Gastroesophageal sphincter (tissue), 4 donors: ENCODE results near the gene DEAF1. TPM values are rescaled to one million over a fixed set of nuclear protein-coding genes. Genes with fewer than 3 reads are reported as not detected.

Source experiments
- ATAC-seq: fragments of 150-250 bp; one replicate; pipeline ENCODE4 v1.9.1; 2016; ENCODE audit warnings: mild to moderate bottlenecking, moderate library complexity
- H3K27ac ChIP-seq, 4 donors: fragments of 200-600 bp; sonication (generic) in 3 of 4; 1 replicate in 3 of 4; 2 replicates in 1 of 4; pipeline ENCODE4 v1.5.1; 2016 to 2019
- H3K27me3 ChIP-seq: fragments of 200-600 bp; sonication (generic); one replicate; pipeline ENCODE4 v1.5.1; 2019
- H3K36me3 ChIP-seq, 2 donors: fragments of 200-600 bp; sonication (generic); one replicate each; pipeline ENCODE4 v1.5.1; 2019; ENCODE audit warnings: control low read depth in 1 of 2
- H3K4me1 ChIP-seq, 3 donors: fragments of 200-600 bp; sonication (generic); 1 replicate in 2 of 3; 2 replicates in 1 of 3; pipeline ENCODE4 v1.5.1; 2016 to 2019; ENCODE audit warnings: control low read depth in 2 of 3
- H3K4me3 ChIP-seq, 2 donors: fragments of 200-600 bp; sonication (generic); one replicate each; pipeline ENCODE4 v1.5.1; 2019; ENCODE audit warnings: mild to moderate bottlenecking in 1 of 2, moderate library complexity in 1 of 2
- H3K9me3 ChIP-seq, 3 donors: fragments of 200-600 bp; sonication (generic); one replicate each; pipeline ENCODE4 v1.5.1; 2017 to 2019; ENCODE audit warnings: control low read depth in 2 of 3
- CTCF ChIP-seq, 4 experiments: fragments of 200-600 bp in 2 of 4; fragments of 450-650 bp in 2 of 4; sonication (generic) in 1 of 4; IDR thresholded peaks; one replicate each; pipeline ENCODE4 v1.5.1; 2017 to 2019; ENCODE audit warnings: antibody characterized with exemption in 4 of 4, mild to moderate bottlenecking in 2 of 4, moderate library complexity in 2 of 4
- EP300 ChIP-seq: sonication (generic); formaldehyde crosslinking; IDR thresholded peaks from one replicate; pipeline ENCODE4 v1.6.1; 2017; ENCODE audit warnings: antibody characterized with exemption, mild to moderate bottlenecking
- POLR2A ChIP-seq, 2 donors: fragments of 450-650 bp; IDR thresholded peaks; one replicate each; pipeline ENCODE4 v1.6.1; 2017; ENCODE audit warnings: antibody characterized with exemption in 2 of 2, mild to moderate bottlenecking in 2 of 2, moderate library complexity in 1 of 2
- POLR2AphosphoS5 ChIP-seq: sonication (generic); formaldehyde crosslinking; IDR thresholded peaks from one replicate; pipeline ENCODE4 v1.6.1; 2017; ENCODE audit warnings: antibody characterized with exemption
- WGBS, 2 donors: methylation state at CpG; one replicate each; pipeline ENCODE4 v1.1.5; 2018; ENCODE audit warnings: low coverage in 1 of 2; 5-methylcytosine and 5-hydroxymethylcytosine counted together
- total RNA-seq, 4 donors: library from RNA; depleted of rRNA; stranded (reverse); fragments of >200 nt; gene quantifications; one replicate each; pipeline ENCODE4 v1.1.0, GENCODE V29; 2016

DEAF1 gene
- total RNA-seq, 4 donors from 2014 or later = 19.9 to 45.0 (median 35.0) TPM

GRCh38 chr11:624705-625635, 70.1 kb downstream of the DEAF1 start, which contains the start of gene CDHR5:
TSS of gene CDHR5 (minus strand) at chr11:624955. CDS start at chr11:624902, 53 bp downstream.
- Histone ChIP-seq H3K9me3 (no peaks in the 10 kb centered on the region), H3K4me1 (peaks cover 0 to 36% (median 0%) of the 10 kb centered on the region in 3 donors), H3K4me3 (no peak within 1 kb of the TSS), H3K27ac (no peak within 1 kb of the TSS), H3K36me3 (peaks cover 0 to 33% of the 10 kb centered on the region in 2 donors), H3K27me3 (peaks cover 28% of the 10 kb centered on the region)
- no peak for TF ChIP-seq EP300
- whole genome bisulfite sequencing, 2 donors = no CpG with 5 or more reads among the region's 33 CpGs
- ATAC-seq = no peak

GRCh38 chr11:623999-624704, 70.9 kb downstream of the DEAF1 start:
- peaks cover 0 to 40% of the 10 kb centered on the region in 2 donors for H3K36me3 ChIP-seq
- TF ChIP-seq POLR2AphosphoS5 = no peak
- no peak overlapping the region for H3K27ac ChIP-seq
- 57 to 81% methylated on average over 3 to 11 of the region's 25 CpGs for WGBS, 2 donors
- peaks cover 0 to 27% (median 0%) of the 10 kb centered on the region in 3 donors for H3K4me1 ChIP-seq
- H3K27me3 ChIP-seq = peaks cover 28% of the 10 kb centered on the region
- no peaks in the 10 kb centered on the region for H3K9me3 ChIP-seq
- no peak for ATAC-seq
- H3K4me3 ChIP-seq = no peak overlapping the region

DNA sequence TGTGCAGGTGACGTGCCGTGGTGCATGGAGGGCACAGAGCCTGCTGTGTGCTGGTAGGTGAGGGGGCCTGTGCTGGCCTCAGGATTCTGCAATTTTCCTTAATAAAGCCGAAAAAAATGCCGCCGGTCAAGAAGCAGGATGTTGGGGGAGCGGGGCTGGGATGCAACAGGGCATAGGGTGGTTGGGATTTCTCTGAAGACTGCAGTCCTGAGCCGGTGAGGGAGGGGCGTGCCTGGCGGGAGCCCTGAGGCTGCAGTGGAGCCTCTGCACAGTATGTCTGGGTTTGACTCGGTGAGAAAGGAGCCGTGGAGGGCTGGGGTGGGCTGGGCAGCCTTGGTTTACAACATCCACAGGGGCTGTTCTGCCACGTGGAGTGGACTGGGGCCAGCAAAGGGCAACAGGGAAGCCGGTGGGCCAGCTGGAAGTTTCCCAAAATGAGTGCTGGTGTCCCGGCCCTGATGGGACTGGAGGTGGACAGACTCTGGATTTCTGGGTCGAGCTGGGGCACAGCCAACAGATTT, 71.6 kb downstream of the DEAF1 start:
- peaks cover 0 to 47% of the 10 kb centered on the region in 2 donors for H3K36me3 ChIP-seq
- H3K27me3 ChIP-seq = peaks cover 28% of the 10 kb centered on the region
- H3K9me3 ChIP-seq = no peaks in the 10 kb centered on the region
- H3K4me3 ChIP-seq = no peak overlapping the region
- no peak overlapping the region for H3K27ac ChIP-seq
- H3K4me1 ChIP-seq = peaks cover 0 to 20% (median 0%) of the 10 kb centered on the region in 3 donors
- WGBS, 2 donors = 77% methylated on average over 13 of the region's 15 CpGs; no CpG with 5 or more reads in 1 of the 2 donors
- ATAC-seq = no peak
- TF ChIP-seq POLR2AphosphoS5 (no peak), EP300 (no peak), CTCF (IDR thresholded peaks at IDR 0.05) (no peak), POLR2A (IDR thresholded peaks at IDR 0.05) (no peak)

- Histone ChIP-seq H3K27ac (no peak overlapping the region), H3K27me3 (peaks cover 28% of the 10 kb centered on the region), H3K9me3 (no peaks in the 10 kb centered on the region), H3K4me3 (no peak overlapping the region), H3K4me1 (peaks cover 0 to 13% (median 0%) of the 10 kb centered on the region in 3 donors), H3K36me3 (peaks cover 0 to 57% of the 10 kb centered on the region in 2 donors)
- 74% methylated on average over 12 of the region's 27 CpGs; no CpG with 5 or more reads in 1 of the 2 donors for WGBS, 2 donors
- TF ChIP-seq EP300 (no peak), CTCF (IDR thresholded peaks at IDR 0.05) (no peak), POLR2A (IDR thresholded peaks at IDR 0.05) (no peak), POLR2AphosphoS5 (no peak)
- ATAC-seq = no peak
Observed at GRCh38 chr11:621838-622237, 73.2 kb downstream of the DEAF1 start.

DNA sequence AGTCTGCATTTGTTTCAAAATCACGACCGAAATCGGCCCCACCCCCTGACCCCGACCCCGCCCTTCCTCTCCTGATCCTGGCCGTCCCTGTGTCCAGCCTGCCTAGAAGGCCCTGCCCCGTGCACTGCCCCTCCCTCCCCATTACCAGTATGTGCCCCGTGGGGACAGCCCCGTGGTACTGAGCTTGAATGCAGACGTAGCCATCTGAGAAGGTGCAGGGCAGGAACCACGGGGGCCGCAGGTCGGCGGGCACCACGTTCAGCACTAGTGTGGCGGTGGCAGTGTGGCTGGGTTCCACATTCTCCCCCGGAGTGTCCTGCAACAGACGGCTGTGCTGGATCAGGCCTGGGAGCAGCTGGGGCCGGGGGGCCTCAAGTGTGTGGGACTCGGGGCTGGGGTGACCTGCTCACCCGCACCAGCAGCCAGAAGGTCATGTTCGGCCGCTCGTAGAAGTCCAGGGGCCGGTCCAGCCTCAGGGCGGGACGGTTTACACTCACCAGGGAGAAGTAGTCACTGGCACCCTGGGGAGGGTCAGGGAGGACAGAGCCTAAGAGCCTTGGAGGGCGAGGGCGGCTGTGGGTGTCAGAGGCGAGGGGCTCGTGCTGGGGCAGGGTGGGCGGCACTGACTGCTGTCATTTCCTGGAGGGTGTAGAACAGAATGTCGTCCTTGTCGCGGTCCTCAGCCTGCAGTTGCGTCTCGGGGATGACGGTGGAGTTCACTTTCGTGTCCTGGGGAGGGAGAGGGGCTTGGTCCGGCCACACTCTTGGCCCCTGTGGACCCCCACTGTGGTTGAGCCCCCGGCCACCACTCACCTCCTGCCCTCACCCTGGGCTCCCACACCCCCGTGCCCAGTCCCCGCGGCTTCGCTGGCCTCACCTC, 73.8 kb downstream of the DEAF1 start:
- H3K9me3 ChIP-seq = no peaks in the 10 kb centered on the region
- H3K27ac ChIP-seq = no peak overlapping the region
- peaks cover 0 to 57% of the 10 kb centered on the region in 2 donors for H3K36me3 ChIP-seq
- H3K4me3 ChIP-seq = no peak overlapping the region
- H3K4me1 ChIP-seq = peaks cover 0 to 13% (median 4%) of the 10 kb centered on the region in 3 donors
- peaks cover 21% of the 10 kb centered on the region for H3K27me3 ChIP-seq
- 75 to 81% methylated on average over 12 to 14 of the region's 45 CpGs for WGBS, 2 donors
- TF ChIP-seq POLR2A (IDR thresholded peaks at IDR 0.05) (no peak), EP300 (no peak), CTCF (IDR thresholded peaks at IDR 0.05) (no peak), POLR2AphosphoS5 (no peak)
- ATAC-seq = no peak
